Neural cell (in vitro differentiated cells): ENCODE results near the gene ZNF428.

Experiments used
- EP300 ChIP-seq: fragments of 450-650 bp; conservative IDR thresholded peaks from 2 replicates; pipeline ENCODE4 v1.6.1; 2014; ENCODE audit warnings: antibody characterized with exemption, mild to moderate bottlenecking, moderate library complexity; ENCODE audit not compliant: poor library complexity, severe bottlenecking
- EZH2 ChIP-seq: fragments of 200-600, 300-800 bp; shearing (Covaris generic), sonication (generic); IDR thresholded peaks from 2 replicates; pipeline ENCODE4 v1.6.1; 2014; ENCODE audit warnings: antibody characterized with exemption, low read length, borderline replicate concordance, mild to moderate bottlenecking; ENCODE audit not compliant: insufficient read depth, poor library complexity, severe bottlenecking
- MXI1 ChIP-seq: fragments of 450-650 bp; conservative IDR thresholded peaks from 2 replicates; pipeline ENCODE4 v1.6.1; 2014; ENCODE audit warnings: antibody characterized with exemption, mild to moderate bottlenecking; ENCODE audit not compliant: poor library complexity, severe bottlenecking
- POLR2AphosphoS5 ChIP-seq: IDR thresholded peaks from 2 replicates; pipeline ENCODE4 v1.6.1; 2012
- RAD21 ChIP-seq: fragments of 450-650 bp; conservative IDR thresholded peaks from 2 replicates; pipeline ENCODE4 v1.6.1; 2014; ENCODE audit warnings: antibody characterized with exemption, mild to moderate bottlenecking, moderate library complexity
- SMC3 ChIP-seq: fragments of 450-650 bp; conservative IDR thresholded peaks from 2 replicates; pipeline ENCODE4 v1.6.1; 2014; ENCODE audit warnings: antibody characterized with exemption, mild to moderate bottlenecking, moderate library complexity; ENCODE audit not compliant: poor library complexity
- TAF1 ChIP-seq: IDR thresholded peaks from 2 replicates; pipeline ENCODE4 v1.6.1; 2012; ENCODE audit warnings: low read depth
- TF ChIP-seq, protein P1 (sequence below): fragments of 450-650 bp; IDR thresholded peaks from 2 replicates; pipeline ENCODE4 v1.5.1; 2014; ENCODE audit warnings: antibody characterized with exemption, mild to moderate bottlenecking, moderate library complexity; ENCODE audit not compliant: poor library complexity, severe bottlenecking
- TF ChIP-seq, protein P2 (sequence below): IDR thresholded peaks from 2 replicates; pipeline ENCODE4 v1.6.1; 2012; ENCODE audit warnings: borderline replicate concordance

GRCh38 chr19:43561139-43561970 lies 58.1 kb downstream of the ZNF428 start:
- TF ChIP-seq EZH2 (no peak), TAF1 (no peak), EP300 (no peak), MXI1 (no peak), POLR2AphosphoS5 (no peak), SMC3 (no peak), RAD21 (no peak)
- TF ChIP-seq, protein P1, sequence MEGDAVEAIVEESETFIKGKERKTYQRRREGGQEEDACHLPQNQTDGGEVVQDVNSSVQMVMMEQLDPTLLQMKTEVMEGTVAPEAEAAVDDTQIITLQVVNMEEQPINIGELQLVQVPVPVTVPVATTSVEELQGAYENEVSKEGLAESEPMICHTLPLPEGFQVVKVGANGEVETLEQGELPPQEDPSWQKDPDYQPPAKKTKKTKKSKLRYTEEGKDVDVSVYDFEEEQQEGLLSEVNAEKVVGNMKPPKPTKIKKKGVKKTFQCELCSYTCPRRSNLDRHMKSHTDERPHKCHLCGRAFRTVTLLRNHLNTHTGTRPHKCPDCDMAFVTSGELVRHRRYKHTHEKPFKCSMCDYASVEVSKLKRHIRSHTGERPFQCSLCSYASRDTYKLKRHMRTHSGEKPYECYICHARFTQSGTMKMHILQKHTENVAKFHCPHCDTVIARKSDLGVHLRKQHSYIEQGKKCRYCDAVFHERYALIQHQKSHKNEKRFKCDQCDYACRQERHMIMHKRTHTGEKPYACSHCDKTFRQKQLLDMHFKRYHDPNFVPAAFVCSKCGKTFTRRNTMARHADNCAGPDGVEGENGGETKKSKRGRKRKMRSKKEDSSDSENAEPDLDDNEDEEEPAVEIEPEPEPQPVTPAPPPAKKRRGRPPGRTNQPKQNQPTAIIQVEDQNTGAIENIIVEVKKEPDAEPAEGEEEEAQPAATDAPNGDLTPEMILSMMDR = no peak
- TF ChIP-seq, protein P2, sequence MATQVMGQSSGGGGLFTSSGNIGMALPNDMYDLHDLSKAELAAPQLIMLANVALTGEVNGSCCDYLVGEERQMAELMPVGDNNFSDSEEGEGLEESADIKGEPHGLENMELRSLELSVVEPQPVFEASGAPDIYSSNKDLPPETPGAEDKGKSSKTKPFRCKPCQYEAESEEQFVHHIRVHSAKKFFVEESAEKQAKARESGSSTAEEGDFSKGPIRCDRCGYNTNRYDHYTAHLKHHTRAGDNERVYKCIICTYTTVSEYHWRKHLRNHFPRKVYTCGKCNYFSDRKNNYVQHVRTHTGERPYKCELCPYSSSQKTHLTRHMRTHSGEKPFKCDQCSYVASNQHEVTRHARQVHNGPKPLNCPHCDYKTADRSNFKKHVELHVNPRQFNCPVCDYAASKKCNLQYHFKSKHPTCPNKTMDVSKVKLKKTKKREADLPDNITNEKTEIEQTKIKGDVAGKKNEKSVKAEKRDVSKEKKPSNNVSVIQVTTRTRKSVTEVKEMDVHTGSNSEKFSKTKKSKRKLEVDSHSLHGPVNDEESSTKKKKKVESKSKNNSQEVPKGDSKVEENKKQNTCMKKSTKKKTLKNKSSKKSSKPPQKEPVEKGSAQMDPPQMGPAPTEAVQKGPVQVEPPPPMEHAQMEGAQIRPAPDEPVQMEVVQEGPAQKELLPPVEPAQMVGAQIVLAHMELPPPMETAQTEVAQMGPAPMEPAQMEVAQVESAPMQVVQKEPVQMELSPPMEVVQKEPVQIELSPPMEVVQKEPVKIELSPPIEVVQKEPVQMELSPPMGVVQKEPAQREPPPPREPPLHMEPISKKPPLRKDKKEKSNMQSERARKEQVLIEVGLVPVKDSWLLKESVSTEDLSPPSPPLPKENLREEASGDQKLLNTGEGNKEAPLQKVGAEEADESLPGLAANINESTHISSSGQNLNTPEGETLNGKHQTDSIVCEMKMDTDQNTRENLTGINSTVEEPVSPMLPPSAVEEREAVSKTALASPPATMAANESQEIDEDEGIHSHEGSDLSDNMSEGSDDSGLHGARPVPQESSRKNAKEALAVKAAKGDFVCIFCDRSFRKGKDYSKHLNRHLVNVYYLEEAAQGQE = no peak
